HPDE6-E6E7 (cell line): Measurements from ENCODE around the gene MAP4K4.

ENCODE experiments used
- DNase-seq: peaks from one replicate; pipeline ENCODE4 v3.0.0; 2011; ENCODE audit warnings: missing footprints; ENCODE audit errors: extremely low spot score

Gene MAP4K4

DNA sequence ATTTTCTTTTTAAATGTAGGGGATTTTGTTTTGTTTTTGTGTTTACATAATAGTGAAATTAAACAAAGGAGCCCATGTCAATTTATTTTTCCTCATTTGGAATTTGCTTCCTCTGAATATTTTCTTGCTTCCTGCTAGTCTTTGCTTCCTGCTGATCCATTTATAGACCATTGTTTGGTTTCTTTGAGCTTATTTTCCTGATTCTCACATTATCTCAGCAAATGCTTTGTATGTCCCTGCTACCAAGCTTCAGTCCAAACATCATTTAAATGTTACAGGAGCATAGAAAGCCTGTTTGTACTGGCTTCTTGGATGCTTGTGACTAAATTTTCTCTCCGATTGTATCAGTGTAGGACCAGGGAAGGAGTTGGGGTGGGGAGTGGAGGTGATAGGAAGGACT, 166.9 kb downstream of the MAP4K4 start:
- no peak for DNase-seq

DNA sequence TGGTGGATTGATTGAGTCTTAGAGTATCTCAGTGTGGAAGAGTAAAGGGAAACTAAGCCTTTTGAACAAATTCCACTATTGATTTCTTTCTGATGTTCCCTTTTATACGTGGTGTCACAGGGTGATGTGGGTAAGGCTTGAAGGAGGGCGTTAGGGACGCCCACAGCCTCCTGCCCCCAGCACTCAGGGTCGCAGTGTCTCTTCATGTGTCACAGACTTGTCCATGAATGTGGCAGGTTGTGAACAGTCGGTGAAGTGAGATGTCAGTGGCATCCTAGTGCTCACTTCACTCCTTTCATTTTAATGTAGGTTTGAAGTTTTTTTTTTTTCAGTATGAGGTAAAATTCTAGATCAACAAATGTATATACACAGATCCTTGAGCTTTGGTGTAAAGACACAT, 171.0 kb downstream of the MAP4K4 start:
- no peak for DNase-seq

DNA sequence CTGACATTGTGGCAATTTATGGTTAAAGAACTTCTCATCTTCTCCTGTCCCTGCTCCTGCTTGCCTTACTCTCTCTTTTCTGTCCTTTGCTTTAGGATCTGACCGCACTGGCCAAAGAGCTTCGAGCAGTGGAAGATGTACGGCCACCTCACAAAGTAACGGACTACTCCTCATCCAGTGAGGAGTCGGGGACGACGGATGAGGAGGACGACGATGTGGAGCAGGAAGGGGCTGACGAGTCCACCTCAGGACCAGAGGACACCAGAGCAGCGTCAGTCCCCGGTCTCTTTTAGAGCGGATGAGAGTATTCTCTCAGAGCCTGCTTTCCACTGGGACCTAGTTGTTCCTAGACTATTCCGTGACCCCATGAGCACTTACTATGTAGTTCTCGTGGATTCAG, 172.0 kb downstream of the MAP4K4 start:
- DNase-seq = no peak

DNA sequence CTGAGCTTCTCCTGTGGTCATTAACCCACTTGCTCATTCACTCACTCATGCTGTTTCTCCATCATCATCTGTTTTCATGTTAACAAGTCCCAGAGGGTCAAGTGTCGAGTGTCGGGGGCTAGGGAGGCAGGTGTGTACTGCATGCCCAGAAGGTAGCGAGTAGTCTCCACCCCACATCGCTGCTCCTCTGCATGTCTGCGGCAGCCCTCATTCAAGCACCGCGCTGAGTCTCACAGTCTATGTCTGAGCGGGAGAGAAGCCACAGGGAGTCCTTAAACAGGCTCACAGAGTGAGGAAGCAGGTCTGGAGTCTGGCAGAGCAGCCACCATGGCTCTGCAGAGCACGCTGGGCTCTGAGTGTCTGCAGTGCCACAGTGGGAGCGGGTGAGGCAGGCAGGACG, 172.9 kb downstream of the MAP4K4 start:
- DNase-seq = no peak

DNA sequence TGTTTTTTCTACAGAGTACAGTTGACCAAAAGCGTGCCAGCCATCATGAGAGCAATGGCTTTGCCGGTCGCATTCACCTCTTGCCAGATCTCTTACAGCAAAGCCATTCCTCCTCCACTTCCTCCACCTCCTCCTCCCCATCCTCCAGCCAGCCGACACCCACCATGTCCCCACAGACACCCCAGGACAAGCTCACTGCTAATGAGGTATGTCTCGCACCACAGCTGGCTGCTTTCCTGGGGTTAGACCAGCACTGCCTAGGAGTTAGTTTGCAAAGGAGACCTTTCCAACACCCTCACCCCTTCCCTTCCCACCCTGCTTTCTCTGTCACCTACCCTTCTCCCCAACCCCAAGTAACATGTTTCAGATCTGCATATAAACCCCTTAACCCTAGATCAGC, 174.0 kb downstream of the MAP4K4 start:
- no peak for DNase-seq

DNA sequence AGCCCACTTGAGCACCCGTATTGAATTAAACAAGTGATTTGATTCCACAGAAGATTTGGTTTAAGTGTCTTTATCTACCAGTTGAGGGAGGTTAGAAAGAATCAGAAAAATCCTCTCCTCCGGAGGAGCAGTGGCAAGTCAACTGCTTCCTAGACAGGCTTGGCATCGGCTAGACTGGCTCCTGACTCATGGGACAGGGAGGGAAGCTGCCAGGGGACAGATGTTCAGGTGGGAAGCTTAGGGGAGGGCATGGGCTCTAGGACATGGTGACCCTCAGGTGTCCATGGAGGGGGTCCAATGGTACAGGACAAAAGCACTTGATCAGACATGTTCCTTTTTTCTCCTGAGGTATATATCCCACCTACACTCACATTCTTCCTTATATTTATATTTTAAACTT, 175.0 kb downstream of the MAP4K4 start:
- no peak for DNase-seq

DNA sequence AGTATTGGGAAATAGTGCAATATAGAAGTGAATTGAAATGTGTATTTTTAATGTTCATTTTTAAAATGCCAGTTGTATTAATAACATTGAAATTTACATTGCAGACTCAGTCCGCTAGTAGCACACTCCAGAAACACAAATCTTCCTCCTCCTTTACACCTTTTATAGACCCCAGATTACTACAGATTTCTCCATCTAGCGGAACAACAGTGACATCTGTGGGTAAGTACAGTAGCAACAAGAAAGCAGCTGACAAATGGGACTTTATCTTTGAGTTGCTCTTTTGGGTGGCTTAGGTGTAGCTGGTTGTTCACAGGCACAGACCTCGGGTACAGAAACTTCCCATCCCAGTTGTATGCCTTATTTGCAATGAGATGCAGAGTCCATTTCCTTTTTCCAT, 176.0 kb downstream of the MAP4K4 start:
- no peak for DNase-seq

DNA sequence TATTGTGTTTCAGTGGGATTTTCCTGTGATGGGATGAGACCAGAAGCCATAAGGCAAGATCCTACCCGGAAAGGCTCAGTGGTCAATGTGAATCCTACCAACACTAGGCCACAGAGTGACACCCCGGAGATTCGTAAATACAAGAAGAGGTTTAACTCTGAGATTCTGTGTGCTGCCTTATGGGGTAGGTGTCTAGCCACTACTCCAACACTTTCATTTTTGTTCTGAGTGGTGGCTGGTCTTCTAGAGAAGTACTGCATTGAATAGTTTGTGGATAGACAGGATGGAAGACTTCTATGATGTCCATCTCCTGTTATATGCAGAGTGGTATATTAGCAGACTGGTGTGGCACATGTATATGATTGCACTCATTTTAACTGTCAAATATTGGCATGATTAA, 176.6 kb downstream of the MAP4K4 start:
- DNase-seq = no peak

DNA sequence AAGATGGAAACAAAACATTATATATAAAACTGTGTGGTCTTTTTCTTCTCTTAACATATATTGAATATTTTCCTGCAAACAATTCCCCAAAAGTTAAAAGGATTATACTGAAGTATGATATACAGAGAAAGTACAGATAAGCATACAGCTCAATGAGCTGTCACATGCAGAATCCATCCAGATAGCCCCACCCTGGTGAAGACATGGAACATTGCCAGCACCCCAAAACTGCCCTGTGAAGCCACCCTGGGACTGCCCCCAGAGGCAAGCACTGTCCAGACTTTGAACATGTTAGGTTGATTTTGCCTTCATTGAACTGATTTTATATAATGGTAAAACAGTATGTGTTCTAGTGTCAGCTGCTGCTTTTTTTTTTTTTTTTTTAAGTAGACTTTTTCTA, 182.0 kb downstream of the MAP4K4 start:
- DNase-seq = no peak

DNA sequence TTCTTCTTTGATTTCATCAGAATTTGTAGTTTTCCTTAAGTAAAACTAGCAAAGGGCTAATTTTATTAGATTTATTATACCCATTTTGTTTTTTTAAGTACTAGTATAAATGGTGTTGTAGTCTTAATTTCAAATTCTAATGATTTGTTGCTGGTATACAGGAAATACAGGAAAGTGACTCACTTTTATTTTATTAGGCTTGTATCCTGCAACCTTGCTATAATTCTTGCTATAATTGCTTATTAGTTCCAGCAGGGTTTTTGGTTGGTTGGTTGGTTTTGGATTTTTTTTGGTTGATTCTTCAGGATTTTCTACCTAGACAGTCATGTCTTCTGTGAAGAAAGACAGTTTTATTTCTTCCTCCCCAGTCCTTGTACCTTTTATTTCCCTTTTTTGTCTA, 183.6 kb downstream of the MAP4K4 start:
- no peak for DNase-seq

DNA sequence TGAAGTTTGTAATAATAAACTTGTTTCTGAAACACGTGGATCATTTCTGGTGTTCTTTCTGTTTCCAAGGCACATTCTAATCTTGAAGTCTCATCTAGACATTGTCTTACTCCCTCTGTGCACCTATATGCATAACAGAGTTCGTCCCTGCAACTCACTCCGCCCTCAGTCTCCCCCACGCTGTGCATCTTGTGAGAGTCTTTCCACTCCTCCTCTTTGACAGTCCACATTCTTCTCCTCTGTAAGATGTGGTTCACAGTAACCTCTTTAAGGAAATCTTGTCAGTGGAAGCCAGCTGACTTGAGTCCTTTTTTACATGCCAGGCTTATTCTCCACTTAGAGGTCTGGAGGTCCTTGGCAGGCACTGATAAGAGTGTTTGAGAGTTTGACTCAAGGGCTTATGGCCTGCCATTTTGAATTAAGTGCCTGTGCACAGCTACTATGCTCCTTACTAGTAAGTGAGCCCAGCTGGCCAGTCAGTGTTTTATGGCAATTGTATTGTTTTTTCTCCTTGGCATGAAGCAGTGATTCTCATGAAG, 185.3 kb downstream of the MAP4K4 start:
- no peak for DNase-seq

DNA sequence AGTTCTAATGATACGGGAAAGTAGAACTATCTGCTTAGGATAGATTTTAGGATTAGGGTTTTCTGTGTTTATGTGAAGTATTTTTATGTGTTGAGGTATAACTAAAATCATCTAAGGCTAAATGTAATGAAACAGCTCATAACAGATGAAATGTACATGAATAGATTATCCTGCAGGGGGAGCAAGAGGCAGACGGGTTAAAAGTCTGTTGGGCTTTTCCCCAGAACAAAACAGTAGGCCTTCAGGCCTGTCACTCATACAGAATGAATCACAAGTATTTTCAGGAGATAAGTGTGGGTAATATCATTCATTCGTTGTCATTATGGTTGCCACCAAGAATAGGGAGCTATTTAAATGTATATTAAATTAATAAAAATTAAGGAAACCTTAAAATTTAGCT, 186.4 kb downstream of the MAP4K4 start:
- peak; percentile 45 for DNase-seq

DNA sequence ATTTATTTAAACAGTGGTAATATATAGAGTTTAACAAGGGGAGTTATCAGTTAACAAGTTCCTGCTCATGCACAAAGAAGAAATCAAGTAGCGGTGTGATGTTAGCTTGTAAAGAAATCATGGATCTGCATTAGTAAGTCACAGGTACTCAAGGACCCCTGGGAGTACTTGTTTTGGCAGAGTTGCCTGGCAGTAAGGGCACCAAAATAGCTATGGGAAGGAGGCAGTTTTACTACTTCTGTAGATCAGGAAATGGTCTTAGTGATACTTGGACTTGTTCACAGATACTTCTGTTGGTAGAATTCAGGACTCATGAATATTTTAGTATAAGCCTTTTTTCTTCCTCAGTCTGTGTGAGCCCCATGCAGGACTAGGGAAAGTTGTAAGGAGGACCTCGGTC, 186.9 kb downstream of the MAP4K4 start:
- DNase-seq = no peak

DNA sequence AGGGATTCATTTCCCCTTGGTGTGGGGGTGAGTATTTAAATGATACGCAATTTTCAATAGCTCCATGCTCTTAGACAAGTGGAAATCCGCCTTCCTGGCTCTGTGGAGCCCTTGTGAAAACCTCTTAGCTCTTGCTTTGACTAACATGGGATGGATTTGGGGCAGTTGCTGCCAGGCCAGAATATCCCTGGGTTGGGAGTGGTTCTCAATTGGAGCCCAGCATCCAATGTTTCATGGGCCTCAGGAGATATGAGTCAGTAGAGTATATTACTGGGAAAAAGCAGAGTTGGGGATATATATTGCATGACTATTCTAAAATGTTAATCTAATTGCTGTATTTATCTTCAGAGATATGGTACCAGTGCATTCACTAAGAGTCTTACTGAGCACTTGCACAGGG, 189.8 kb downstream of the MAP4K4 start:
- no peak for DNase-seq

DNA sequence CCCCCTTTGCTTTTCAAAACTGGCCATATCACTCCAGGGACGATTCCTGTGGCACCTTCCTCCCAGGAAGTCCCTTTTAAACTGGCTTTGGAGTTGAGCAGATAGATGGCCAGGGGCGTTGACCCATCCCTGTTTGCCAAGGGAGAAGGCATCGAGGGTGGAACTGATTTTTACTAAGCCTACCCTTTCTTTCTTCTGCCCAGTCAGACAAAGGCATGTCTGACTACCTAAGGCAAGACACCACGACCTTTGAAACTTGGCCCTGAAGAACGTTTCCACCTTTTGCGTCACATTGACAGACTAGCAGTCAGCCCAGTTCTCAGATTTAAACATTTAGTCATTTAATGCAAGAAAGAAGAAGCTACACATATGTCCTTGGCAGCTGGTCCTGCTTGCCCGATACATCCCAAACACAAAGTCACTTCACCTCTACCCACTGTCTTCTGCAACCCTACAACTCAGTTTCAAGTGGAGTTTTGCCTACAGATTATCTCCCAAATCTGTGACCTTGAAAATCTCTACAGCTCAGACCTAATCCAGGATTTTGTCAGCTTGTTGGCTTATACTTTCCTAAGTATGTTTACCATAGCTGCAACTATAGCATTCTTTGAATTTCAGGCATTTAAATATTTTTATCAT, 192.1 kb downstream of the MAP4K4 start:
- no peak for DNase-seq

DNA sequence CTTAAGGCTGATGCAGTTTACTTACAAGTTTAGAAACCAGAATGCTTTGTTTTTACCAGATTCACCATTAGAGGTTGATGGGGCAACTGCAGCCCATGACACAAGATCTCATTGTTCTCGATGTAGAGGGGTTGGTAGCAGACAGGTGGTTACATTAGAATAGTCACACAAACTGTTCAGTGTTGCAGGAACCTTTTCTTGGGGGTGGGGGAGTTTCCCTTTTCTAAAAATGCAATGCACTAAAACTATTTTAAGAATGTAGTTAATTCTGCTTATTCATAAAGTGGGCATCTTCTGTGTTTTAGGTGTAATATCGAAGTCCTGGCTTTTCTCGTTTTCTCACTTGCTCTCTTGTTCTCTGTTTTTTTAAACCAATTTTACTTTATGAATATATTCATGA, 194.9 kb downstream of the MAP4K4 start:
- no peak for DNase-seq

DNA sequence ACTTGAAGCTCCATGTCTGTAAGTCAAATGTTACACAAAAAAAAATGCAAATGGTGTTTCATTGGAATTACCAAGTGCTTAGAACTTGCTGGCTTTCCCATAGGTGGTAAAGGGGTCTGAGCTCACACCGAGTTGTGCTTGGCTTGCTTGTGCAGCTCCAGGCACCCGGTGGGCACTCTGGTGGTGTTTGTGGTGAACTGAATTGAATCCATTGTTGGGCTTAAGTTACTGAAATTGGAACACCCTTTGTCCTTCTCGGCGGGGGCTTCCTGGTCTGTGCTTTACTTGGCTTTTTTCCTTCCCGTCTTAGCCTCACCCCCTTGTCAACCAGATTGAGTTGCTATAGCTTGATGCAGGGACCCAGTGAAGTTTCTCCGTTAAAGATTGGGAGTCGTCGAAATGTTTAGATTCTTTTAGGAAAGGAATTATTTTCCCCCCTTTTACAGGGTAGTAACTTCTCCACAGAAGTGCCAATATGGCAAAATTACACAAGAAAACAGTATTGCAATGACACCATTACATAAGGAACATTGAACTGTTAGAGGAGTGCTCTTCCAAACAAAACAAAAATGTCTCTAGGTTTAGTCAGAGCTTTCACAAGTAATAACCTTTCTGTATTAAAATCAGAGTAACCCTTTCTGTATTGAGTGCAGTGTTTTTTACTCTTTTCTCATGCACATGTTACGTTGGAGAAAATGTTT, 196.3 kb downstream of the MAP4K4 start:
- no peak for DNase-seq

DNA sequence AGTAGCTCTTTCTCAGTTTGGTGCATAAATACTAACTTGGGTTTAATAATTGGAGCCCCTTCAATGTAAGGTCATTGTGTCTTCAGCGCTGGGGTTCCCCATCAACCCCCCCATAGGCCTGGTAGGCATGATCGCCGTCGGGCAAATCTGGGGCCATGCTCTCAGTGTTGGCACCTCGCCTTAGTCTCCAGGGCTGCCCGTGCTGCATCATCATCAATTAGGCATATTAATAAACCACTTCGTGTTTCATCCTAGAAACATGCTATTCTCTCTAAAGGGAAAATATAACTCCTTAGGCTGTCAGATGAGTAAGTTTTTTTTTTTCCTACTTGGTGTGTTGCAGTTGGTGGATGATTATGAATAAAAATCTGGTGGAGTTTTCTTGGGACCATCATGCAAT, 197.5 kb downstream of the MAP4K4 start:
- no peak for DNase-seq

DNA sequence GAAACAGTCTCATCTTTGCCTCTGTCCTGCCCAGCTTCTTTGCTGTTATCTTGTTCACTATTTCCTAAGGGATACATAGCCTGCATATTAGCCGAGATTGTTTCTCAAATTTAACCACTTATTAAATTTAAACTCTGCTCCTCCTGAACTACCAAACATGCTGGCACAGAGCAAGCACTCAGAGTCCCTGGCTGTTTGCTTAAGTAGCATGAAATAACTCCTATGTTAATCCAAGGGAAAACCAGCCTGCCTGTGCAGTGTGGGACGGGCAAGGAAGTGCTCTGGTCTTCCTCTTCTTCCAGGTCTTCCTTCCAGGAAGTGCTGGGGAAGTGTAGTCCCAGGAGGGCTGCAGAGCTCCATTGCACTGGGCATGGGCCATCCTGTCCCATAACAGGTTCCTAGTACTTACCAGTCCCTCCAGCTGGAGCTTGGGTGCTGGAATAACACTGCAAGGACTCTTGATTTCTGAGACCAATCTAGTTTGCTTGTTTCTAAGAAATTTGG, 198.4 kb downstream of the MAP4K4 start:
- no peak for DNase-seq

DNA sequence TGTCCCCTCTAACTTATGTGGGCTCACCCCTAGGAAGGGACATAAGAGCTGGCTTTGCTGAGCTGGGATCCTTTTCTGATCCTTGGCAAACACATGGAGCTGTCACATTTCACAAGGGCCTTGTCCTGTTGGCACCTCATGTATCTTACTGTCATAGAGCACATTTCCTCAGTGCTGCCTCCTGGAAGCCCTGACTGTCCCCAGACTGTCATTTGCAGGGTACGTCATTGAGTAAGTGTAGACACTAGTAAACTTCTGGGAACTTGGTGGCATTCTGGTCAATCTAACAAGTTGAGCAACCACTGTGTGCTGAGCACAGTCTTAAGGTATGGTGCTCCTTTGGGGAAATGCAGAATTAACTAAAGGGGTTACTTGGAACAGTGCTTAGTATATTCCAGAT, 199.8 kb downstream of the MAP4K4 start:
- DNase-seq = no peak

DNA sequence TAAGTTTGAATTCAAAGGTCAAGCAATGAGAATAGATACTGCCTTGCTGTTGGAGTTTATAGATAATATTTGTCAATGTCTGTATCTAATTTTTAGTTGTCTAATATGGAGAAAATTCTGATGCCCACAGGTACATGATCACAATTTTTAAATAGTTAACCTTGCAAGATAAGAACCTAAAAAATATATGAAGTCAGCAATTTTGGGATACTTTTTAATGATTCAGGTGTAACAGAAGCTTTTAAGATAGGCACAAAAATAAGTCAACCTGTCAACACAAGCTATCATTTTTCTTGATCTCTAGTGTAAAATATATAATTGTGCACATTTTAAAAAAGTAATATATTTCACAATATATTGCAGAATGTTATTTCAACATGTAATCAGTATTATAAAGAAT, 201.8 kb downstream of the MAP4K4 start:
- DNase-seq = no peak

DNA sequence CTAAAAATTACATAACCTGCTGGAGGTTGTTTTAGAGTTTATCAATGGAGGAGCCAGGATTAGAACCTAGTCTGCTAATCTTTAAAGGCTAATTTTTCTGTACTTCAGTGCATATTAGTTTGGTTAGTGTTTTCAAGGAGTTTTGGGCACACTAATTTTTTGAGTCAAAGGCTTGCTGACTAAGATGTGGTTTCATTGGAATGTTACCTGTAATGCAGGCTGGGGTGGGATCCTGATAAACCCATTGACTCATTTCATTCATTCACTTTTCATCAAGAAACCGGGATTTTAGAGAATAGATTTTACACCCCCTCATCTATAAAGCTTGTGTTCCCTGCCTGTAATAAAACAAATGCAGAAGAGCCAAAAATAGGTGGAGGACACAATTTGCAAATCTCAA, 202.4 kb downstream of the MAP4K4 start:
- peak; percentile 45 for DNase-seq

DNA sequence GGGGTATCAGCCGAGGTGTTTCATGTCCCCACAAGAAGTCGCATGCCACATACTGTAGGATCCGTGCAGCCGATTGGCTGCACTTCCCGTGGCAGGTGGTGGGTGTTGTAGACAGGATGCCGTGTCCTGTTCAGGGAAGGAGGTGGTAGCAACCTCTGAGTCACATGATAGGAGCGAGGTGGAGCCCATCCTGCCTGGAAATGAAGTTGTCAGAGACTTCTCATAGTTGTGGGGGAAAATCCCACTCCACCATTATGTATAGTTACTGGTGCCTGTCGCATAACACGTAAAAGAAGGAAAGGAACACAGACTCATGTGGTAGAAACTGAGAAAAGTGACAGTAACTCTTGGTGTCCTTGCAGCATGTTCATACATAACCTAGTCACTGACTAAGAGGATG, 202.9 kb downstream of the MAP4K4 start:
- peak; percentile 20 for DNase-seq
